ENCODE results near the gene NUBPL.

The NUBPL gene

GRCh38 chr14:31894351-31894750, 333.1 kb downstream of the NUBPL start:
- ChIA-PET POLR2A (no interaction called here), CTCF (interaction anchor here (0.9 to 1.7 kb wide), 2 partner anchors 33 to 358 kb away, joined by 3 to 4 read pairs; no protein-coding TSS in a partner anchor)
- no peak overlapping the region for H3K4me3 ChIP-seq (ENCODE audit: low read depth, low read length)
- DNase-seq (ENCODE audit: low read depth, low spot score): no peak
- TF ChIP-seq CTCF (IDR thresholded peaks at IDR 0.05; ENCODE audit: insufficient read depth, low read length, missing control alignments): no peak

GRCh38 chr14:31895206-31895605, 334.0 kb downstream of the NUBPL start:
- POLR2A ChIA-PET: no interaction called here
- no peak for TF ChIP-seq CTCF (IDR thresholded peaks at IDR 0.05; ENCODE audit: insufficient read depth, low read length, missing control alignments)
- CTCF ChIA-PET: interaction anchor here (0.9 kb wide), 1 partner anchor 357 kb away, joined by 3 read pairs; no protein-coding TSS in a partner anchor
- no peak overlapping the region for H3K4me3 ChIP-seq (ENCODE audit: low read depth, low read length)
- peak; percentile 45 for DNase-seq (ENCODE audit: low read depth, low spot score)

GRCh38 chr14:31895646-31896045, 334.4 kb downstream of the NUBPL start:
- DNase-seq (ENCODE audit: low read depth, low spot score): no peak
- CTCF ChIA-PET: no interaction called here
- POLR2A ChIA-PET: no interaction called here
- TF ChIP-seq CTCF (IDR thresholded peaks at IDR 0.05; ENCODE audit: insufficient read depth, low read length, missing control alignments): no peak
- no peak overlapping the region for H3K4me3 ChIP-seq (ENCODE audit: low read depth, low read length)

GRCh38 chr14:31897581-31898186, 336.5 kb downstream of the NUBPL start:
- POLR2A ChIA-PET: no interaction called here
- no peak for DNase-seq (ENCODE audit: low read depth, low spot score)
- H3K4me3 ChIP-seq (ENCODE audit: low read depth, low read length): no peak overlapping the region
- CTCF ChIA-PET: interaction anchor here (1.1 kb wide), 1 partner anchor 28 kb away, joined by 3 read pairs; no protein-coding TSS in a partner anchor
- no peak for TF ChIP-seq CTCF (IDR thresholded peaks at IDR 0.05; ENCODE audit: insufficient read depth, low read length, missing control alignments)

GRCh38 chr14:31898838-31899528, 337.8 kb downstream of the NUBPL start:
- ChIA-PET POLR2A (interaction anchor here (1.1 kb wide), 1 partner anchor 52 kb away, joined by 4 read pairs; no protein-coding TSS in a partner anchor), CTCF (interaction anchor here (0.6 kb wide), 2 partner anchors 10 to 28 kb away, joined by 3 read pairs; no protein-coding TSS in a partner anchor)
- no peak for TF ChIP-seq CTCF (IDR thresholded peaks at IDR 0.05; ENCODE audit: insufficient read depth, low read length, missing control alignments)
- no peak for DNase-seq (ENCODE audit: low read depth, low spot score)
- no peak overlapping the region for H3K4me3 ChIP-seq (ENCODE audit: low read depth, low read length)

- ChIA-PET CTCF (interaction anchor here (0.9 to 1.6 kb wide), 2 partner anchors 24 to 452 kb away, joined by 3 read pairs; no protein-coding TSS in a partner anchor), POLR2A (no interaction called here)
- TF ChIP-seq CTCF (IDR thresholded peaks at IDR 0.05; ENCODE audit: insufficient read depth, low read length, missing control alignments): no peak
- no peak for DNase-seq (ENCODE audit: low read depth, low spot score)
- no peak overlapping the region for H3K4me3 ChIP-seq (ENCODE audit: low read depth, low read length)
Measured at GRCh38 chr14:31902002-31902401, 340.8 kb downstream of the NUBPL start.

All from AG04449 (cell line).